GM19372 (cell line): ENCODE measurements around the gene TUBA4B.
"Not testable (repeated sequence)": the region's sequence is repeated elsewhere in the genome, so short reads cannot be mapped to it uniquely, and the experiment has no call there.

Experiments used
- ATAC-seq: cut with Tn5 transposase; IDR thresholded peaks from one replicate; pipeline ENCODE4 v1.9.1; 2021; ENCODE audit warnings: mild to moderate bottlenecking, low read depth, moderate library complexity; ENCODE audit not compliant: unreplicated experiment

TUBA4B gene

GRCh38 chr2:219247678-219248642, 5.1 kb upstream of the TUBA4B start:
- ATAC-seq = no peak

GRCh38 chr2:219248845-219249202, 4.2 kb upstream of the TUBA4B start:
- no peak for ATAC-seq

- peak; percentile 41 for ATAC-seq
Measured at GRCh38 chr2:219249203-219249980, 3.7 kb upstream of the TUBA4B start.

- no peak for ATAC-seq
Measured at GRCh38 chr2:219250049-219250781, 2.8 kb upstream of the TUBA4B start.

GRCh38 chr2:219251656-219252055, 1.4 kb upstream of the TUBA4B start:
- no peak for ATAC-seq

- ATAC-seq = no peak
Measured at GRCh38 chr2:219252084-219252483, 959 bp upstream of the TUBA4B start.

- no peak for ATAC-seq
Measured at GRCh38 chr2:219252570-219252899, 508 bp upstream of the TUBA4B start.

- peak; percentile 48 for ATAC-seq
Measured at GRCh38 chr2:219253753-219254589, 928 bp downstream of the TUBA4B start, which contains the start of gene TUBA4A. Gene TUBA4A, minus strand, starts transcription at chr2:219253918. Its CDS starts 60 bp downstream, at chr2:219253858.

- ATAC-seq = peak; percentile 30
Measured at GRCh38 chr2:219254590-219255201, 1.7 kb downstream of the TUBA4B start.

GRCh38 chr2:219258942-219259341, 5.9 kb downstream of the TUBA4B start:
- ATAC-seq = not testable (repeated sequence)

- no peak for ATAC-seq
Measured at GRCh38 chr2:219261024-219261855, 8.2 kb downstream of the TUBA4B start.

- no peak for ATAC-seq
Measured at GRCh38 chr2:219266232-219266631, 13.2 kb downstream of the TUBA4B start.

GRCh38 chr2:219266886-219267285, 13.8 kb downstream of the TUBA4B start:
- ATAC-seq = no peak

GRCh38 chr2:219268294-219268693, 15.3 kb downstream of the TUBA4B start:
- ATAC-seq = no peak

GRCh38 chr2:219269362-219270054, 16.5 kb downstream of the TUBA4B start:
- no peak for ATAC-seq

GRCh38 chr2:219270055-219270372, 17.0 kb downstream of the TUBA4B start:
- no peak for ATAC-seq

GRCh38 chr2:219271021-219271420, 18.0 kb downstream of the TUBA4B start:
- no peak for ATAC-seq

- no peak for ATAC-seq
Measured at GRCh38 chr2:219272356-219272755, 19.3 kb downstream of the TUBA4B start.
